Esophagus mucosa (tissue), 1 donor: ENCODE data around the gene STRN3. TPM values are rescaled to one million over a fixed set of nuclear protein-coding genes. Genes with fewer than 3 reads are reported as not detected.
"Not testable (repeated sequence)": the region's sequence is repeated elsewhere in the genome, so short reads cannot be mapped to it uniquely, and the experiment has no call there.

ENCODE experiments used
- ATAC-seq: fragments of 200-7000 bp; cut with Tn5 transposase; one replicate; pipeline ENCODE4 v1.9.1; 2020
- total RNA-seq: library from RNA; stranded (reverse); gene quantifications from one replicate; pipeline ENCODE4 v1.2.4, GENCODE V29; 2023
- donor health status: DM: yes; HTN: yes; CAD: no.

Gene STRN3
- total RNA-seq, 1 donor from 2014 or later: 24.5 TPM

GRCh38 chr14:30906752-30907658 lies 119.2 kb downstream of the STRN3 start:
- no peak for ATAC-seq

- no peak for ATAC-seq
These were observed 122.7 kb downstream of the STRN3 start for GRCh38 chr14:30903285-30904124.

GRCh38 chr14:30897121-30897520 lies 129.1 kb downstream of the STRN3 start:
- not testable (repeated sequence) for ATAC-seq

GRCh38 chr14:30896435-30896834 lies 129.7 kb downstream of the STRN3 start:
- ATAC-seq: no peak

GRCh38 chr14:30894923-30895515 lies 131.2 kb downstream of the STRN3 start:
- ATAC-seq: no peak

- ATAC-seq: no peak
These were observed 132.4 kb downstream of the STRN3 start for GRCh38 chr14:30893819-30894218.

GRCh38 chr14:30889244-30889594 lies 137.0 kb downstream of the STRN3 start:
- ATAC-seq: no peak

- ATAC-seq: no peak
These were observed 137.5 kb downstream of the STRN3 start for GRCh38 chr14:30888480-30889243.

GRCh38 chr14:30885840-30886740 lies 140.1 kb downstream of the STRN3 start:
- no peak for ATAC-seq

GRCh38 chr14:30884901-30885300 lies 141.3 kb downstream of the STRN3 start:
- ATAC-seq: no peak

- ATAC-seq: no peak
These were observed 142.5 kb downstream of the STRN3 start for GRCh38 chr14:30883508-30884294.

- ATAC-seq: no peak
These were observed 143.7 kb downstream of the STRN3 start for GRCh38 chr14:30882431-30882830.

- no peak for ATAC-seq
These were observed 149.5 kb downstream of the STRN3 start for GRCh38 chr14:30876692-30877091.

- ATAC-seq: no peak
These were observed 150.5 kb downstream of the STRN3 start for GRCh38 chr14:30875788-30876053.

- ATAC-seq: peak; percentile 46
These were observed 151.0 kb downstream of the STRN3 start for GRCh38 chr14:30874999-30875787.

- ATAC-seq: peak; percentile 60
These were observed 151.8 kb downstream of the STRN3 start, which contains the start of gene COCH for GRCh38 chr14:30874120-30874998. COCH (plus strand) TSS chr14:30874559; CDS start chr14:30874939, 380 bp downstream.

GRCh38 chr14:30873308-30874119 lies 152.7 kb downstream of the STRN3 start:
- no peak for ATAC-seq

GRCh38 chr14:30872602-30873001 lies 153.6 kb downstream of the STRN3 start:
- no peak for ATAC-seq
